Activated CD4-positive, alpha-beta memory T cell treated with anti-CD3 and anti-CD28 coated beads for 36 hours (primary cell): ENCODE data around the gene YJU2. TPM values are rescaled to one million over a fixed set of nuclear protein-coding genes. Genes with fewer than 3 reads are reported as not detected.
A peak's percentile ranks its signal among the peaks of the same experiment; 100 is the strongest.
"Not testable (repeated sequence)": the region's sequence is repeated elsewhere in the genome, so short reads cannot be mapped to it uniquely, and the experiment has no call there.

ENCODE experiments used
- CTCF ChIA-PET: fragments of 350-600 bp; sonication (Branson Sonifier 250); formaldehyde crosslinking; loops from one replicate; lab custom pipeline; 2021; ENCODE audit warnings: antibody characterized with exemption, inconsistent platforms; lab: Charles Lee
- POLR2A ChIA-PET: fragments of 350-600 bp; sonication (Branson Sonifier 250); formaldehyde crosslinking; loops from one replicate; lab custom pipeline; 2021; ENCODE audit warnings: antibody characterized with exemption; lab: Charles Lee
- DNase-seq: peaks from one replicate; pipeline ENCODE4 v3.0.0-alpha.2; 2020
- H3K27ac Mint-ChIP-seq: one replicate; pipeline ENCODE4 v1.8.0; 2021; ENCODE audit warnings: mixed read lengths
- H3K27me3 Mint-ChIP-seq: one replicate; pipeline ENCODE4 v1.8.0; 2021; ENCODE audit warnings: mixed read lengths
- H3K36me3 Mint-ChIP-seq: one replicate; pipeline ENCODE4 v1.8.0; 2021; ENCODE audit warnings: mixed read lengths
- H3K4me1 Mint-ChIP-seq: one replicate; pipeline ENCODE4 v1.8.0; 2021; ENCODE audit warnings: low read depth, mixed read lengths
- H3K4me3 Mint-ChIP-seq: one replicate; pipeline ENCODE4 v1.8.0; 2021; ENCODE audit warnings: mild to moderate bottlenecking, mixed read lengths
- H3K9me3 Mint-ChIP-seq: one replicate; pipeline ENCODE4 v1.8.0; 2021; ENCODE audit warnings: mixed read lengths
- intact Hi-C: fragments of 100-400 bp; cut with micrococcal nuclease; formaldehyde crosslinking; loops from one replicate; pipeline ENCODE4 v1.15.1; 2023
- total RNA-seq, 2 experiments: library from RNA; stranded (reverse); gene quantifications; one replicate each; pipeline ENCODE4 v1.2.3, GENCODE V29; 2021

The YJU2 gene
- total RNA-seq, 2 experiments from 2014 or later, result 24.0 to 25.5 TPM

DNA sequence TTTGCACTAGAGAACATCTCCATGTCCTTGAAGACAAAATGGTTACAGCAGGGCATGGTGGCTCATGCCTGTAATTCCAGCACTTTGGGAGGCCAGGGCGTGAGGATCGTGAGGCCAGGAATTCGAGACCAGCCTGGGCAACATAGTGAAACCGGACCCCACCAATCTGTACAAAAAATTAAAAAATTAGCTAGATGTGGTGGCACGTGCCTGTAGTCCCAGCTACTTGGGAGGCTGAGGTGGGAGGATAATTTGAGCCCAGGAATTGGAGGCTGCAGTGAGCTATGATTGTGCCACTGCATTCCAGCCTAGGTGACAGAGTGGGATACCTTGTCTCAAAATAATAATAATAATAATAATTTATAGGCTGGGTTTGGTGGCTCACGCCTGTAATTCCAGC lies 16.6 kb upstream of the YJU2 start:
- H3K36me3 Mint-ChIP-seq, intact Hi-C loops, H3K9me3 Mint-ChIP-seq, DNase-seq, H3K4me1 Mint-ChIP-seq, H3K27ac Mint-ChIP-seq, H3K4me3 Mint-ChIP-seq: not testable (repeated sequence)
- peaks cover 10% of the 10 kb centered on the region for H3K27me3 Mint-ChIP-seq
- ChIA-PET POLR2A (interaction anchor here (1.0 to 1.1 kb wide), 2 partner anchors 17 to 114 kb away, joined by 4 to 5 read pairs; partner anchors contain the start of genes MPND and YJU2), CTCF (interaction anchor here (1.3 kb wide), 1 partner anchor 22 kb away, joined by 4 read pairs; no protein-coding TSS in a partner anchor)

- ChIA-PET CTCF (interaction anchor here (1.0 kb wide), 1 partner anchor 91 kb away, joined by 3 read pairs; no protein-coding TSS in a partner anchor), POLR2A (interaction anchor here (0.6 kb wide), 1 partner anchor 122 kb away, joined by 4 read pairs; no protein-coding TSS in a partner anchor)
- DNase-seq, H3K4me3 Mint-ChIP-seq, intact Hi-C loops, H3K9me3 Mint-ChIP-seq, H3K27ac Mint-ChIP-seq, H3K4me1 Mint-ChIP-seq, H3K36me3 Mint-ChIP-seq: not testable (repeated sequence)
- peaks cover 10% of the 10 kb centered on the region for H3K27me3 Mint-ChIP-seq
These were observed 15.4 kb upstream of the YJU2 start for GRCh38 chr19:4231521-4231920.

DNA sequence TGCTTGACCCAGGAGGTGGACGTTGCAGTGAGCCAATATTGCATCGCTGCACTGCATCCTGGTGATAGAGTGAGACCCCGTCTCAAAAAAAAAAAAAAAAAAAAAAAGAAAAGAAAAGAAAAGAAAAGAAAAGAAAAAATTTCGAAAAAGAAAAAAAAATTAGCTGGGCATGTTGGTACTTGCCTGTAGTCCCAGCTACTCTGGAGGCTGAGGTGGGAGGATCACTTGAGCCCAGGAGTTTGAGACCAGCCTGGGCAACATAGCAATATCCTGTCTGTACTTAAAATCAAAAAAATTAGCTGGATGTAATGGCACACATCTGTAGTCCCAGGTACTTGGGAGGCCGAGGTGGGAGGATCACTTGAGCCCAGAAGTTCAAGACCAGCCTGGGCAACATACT lies 14.7 kb upstream of the YJU2 start:
- ChIA-PET POLR2A (interaction anchor here (0.6 kb wide), 1 partner anchor 123 kb away, joined by 4 read pairs; no protein-coding TSS in a partner anchor), CTCF (interaction anchor here (1.0 to 1.8 kb wide), 3 partner anchors 15 to 121 kb away, joined by 3 to 4 read pairs (median 3); partner anchors contain the start of gene YJU2)
- H3K36me3 Mint-ChIP-seq, intact Hi-C loops, DNase-seq, H3K4me1 Mint-ChIP-seq, H3K4me3 Mint-ChIP-seq, H3K9me3 Mint-ChIP-seq, H3K27ac Mint-ChIP-seq: not testable (repeated sequence)
- H3K27me3 Mint-ChIP-seq, result peaks cover 10% of the 10 kb centered on the region

DNA sequence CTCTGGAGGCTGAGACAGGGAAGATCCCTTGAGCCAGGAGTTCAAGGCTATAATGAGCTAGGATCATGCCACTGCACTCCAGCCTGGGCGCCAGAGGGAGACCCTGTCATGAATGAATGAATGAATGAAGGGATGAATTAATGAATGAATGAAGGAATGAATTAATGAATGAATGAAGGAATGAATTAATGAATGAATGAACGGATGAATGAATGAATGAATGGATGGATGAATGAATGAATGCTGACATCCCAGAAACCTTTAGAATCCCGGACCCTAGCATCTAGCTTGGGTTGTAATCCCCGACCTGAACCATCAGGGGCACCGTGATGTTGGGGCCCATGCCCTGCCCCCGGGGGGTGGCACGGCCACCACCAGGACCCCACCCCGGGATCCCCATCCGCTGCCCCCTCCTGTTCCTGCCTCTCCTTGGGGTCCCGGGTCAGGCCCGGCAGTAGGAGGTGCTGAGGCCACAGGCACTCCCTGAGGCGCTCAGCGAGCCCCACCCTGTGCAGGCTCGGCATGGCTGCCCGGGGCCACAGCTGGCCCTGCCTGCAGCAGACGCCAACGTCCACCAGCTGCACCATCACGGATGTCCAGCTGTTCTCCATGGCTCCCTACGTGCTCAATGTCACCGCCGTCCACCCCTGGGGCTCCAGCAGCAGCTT lies 14.1 kb upstream of the YJU2 start:
- CTCF ChIA-PET, result interaction anchor here (0.8 to 1.8 kb wide), 6 partner anchors 9 to 248 kb away, joined by 3 to 4 read pairs (median 4); partner anchors contain the start of genes EEF2 and YJU2
- intact Hi-C loops, result no loop called here
- POLR2A ChIA-PET, result no interaction called here
- no peak for DNase-seq
- Mint-ChIP-seq H3K9me3 (no peaks in the 10 kb centered on the region), H3K27me3 (peaks cover 10% of the 10 kb centered on the region), H3K27ac (no peak overlapping the region), H3K4me1 (no peaks in the 10 kb centered on the region), H3K36me3 (no peaks in the 10 kb centered on the region), H3K4me3 (no peak overlapping the region)

- Mint-ChIP-seq H3K9me3 (no peaks in the 10 kb centered on the region), H3K4me1 (no peaks in the 10 kb centered on the region), H3K36me3 (no peaks in the 10 kb centered on the region), H3K4me3 (no peak overlapping the region), H3K27ac (peak overlapping the region; percentile 45), H3K27me3 (peaks cover 10% of the 10 kb centered on the region)
- DNase-seq, result peak; percentile 84
- CTCF ChIA-PET, result interaction anchor here (0.7 to 1.8 kb wide), 8 partner anchors 8 to 248 kb away, joined by 3 to 5 read pairs (median 4); partner anchors contain the start of genes EEF2 and YJU2
- intact Hi-C loops, result no loop called here
- POLR2A ChIA-PET, result no interaction called here
These were observed 13.5 kb upstream of the YJU2 start for GRCh38 chr19:4233282-4233853.

DNA sequence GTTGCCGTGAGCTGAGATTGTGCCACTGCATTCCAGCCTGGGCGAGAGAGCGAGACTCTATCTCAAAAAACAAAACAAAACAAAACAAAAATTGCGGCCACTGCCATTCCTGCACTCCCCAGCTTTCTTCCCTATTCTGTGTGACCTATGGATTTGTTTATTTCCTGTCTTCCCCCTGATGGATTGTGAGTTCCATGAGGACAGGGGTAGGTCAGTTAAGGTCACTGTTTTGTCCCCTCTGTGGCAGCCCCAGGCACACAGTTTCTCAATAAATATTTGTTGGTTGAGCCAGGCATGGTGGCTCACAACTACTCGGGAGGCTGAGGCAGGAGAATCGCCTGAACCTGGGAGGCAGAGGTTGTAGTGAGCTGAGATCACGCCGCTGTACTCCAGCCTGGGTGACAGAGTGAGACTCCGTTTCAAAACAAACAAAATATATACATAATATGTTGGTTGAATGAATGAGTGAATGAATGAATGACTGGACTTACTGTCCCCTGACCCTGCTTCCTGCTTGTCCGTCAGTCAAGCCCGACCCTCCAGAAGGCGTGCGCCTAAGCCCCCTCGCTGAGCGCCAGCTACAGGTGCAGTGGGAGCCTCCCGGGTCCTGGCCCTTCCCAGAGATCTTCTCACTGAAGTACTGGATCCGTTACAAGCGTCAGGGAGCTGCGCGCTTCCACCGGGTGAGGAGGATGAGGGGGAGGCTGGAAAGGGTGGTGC lies 12.6 kb upstream of the YJU2 start:
- DNase-seq, result no peak
- intact Hi-C loops, result no loop called here
- H3K36me3 Mint-ChIP-seq, result no peaks in the 10 kb centered on the region
- H3K27ac Mint-ChIP-seq, result no peak overlapping the region
- CTCF ChIA-PET, result interaction anchor here (0.7 to 1.5 kb wide), 8 partner anchors 16 to 291 kb away, joined by 3 to 5 read pairs (median 3); no protein-coding TSS in a partner anchor
- H3K4me3 Mint-ChIP-seq, result no peak overlapping the region
- POLR2A ChIA-PET, result no interaction called here
- no peaks in the 10 kb centered on the region for H3K4me1 Mint-ChIP-seq
- H3K27me3 Mint-ChIP-seq, result peaks cover 10% of the 10 kb centered on the region
- H3K9me3 Mint-ChIP-seq, result no peaks in the 10 kb centered on the region

DNA sequence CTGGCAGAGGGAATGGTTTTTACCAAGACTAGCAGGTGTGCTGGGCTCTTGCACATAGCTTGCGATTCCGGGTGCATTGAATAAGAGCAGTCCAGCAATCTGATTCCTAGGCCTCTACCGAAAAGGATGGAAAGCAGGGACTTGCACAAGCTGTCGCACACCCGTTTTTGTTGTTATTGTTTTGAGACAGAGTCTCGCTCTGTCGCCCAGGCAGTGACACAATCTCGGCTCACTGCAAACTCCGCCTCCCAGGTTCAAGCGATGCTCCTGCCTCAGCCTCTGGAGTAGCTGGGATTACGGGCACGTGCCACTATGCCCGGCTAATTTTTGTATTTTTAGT lies 12.0 kb upstream of the YJU2 start:
- intact Hi-C loops, result no loop called here
- peaks cover 6% of the 10 kb centered on the region for H3K27me3 Mint-ChIP-seq
- CTCF ChIA-PET, result interaction anchor here (0.9 to 1.5 kb wide), 7 partner anchors 17 to 290 kb away, joined by 3 to 4 read pairs (median 3); no protein-coding TSS in a partner anchor
- H3K4me3 Mint-ChIP-seq, result no peak overlapping the region
- POLR2A ChIA-PET, result no interaction called here
- DNase-seq, result no peak
- H3K27ac Mint-ChIP-seq, result no peak overlapping the region
- no peaks in the 10 kb centered on the region for H3K4me1 Mint-ChIP-seq
- no peaks in the 10 kb centered on the region for H3K36me3 Mint-ChIP-seq
- no peaks in the 10 kb centered on the region for H3K9me3 Mint-ChIP-seq

DNA sequence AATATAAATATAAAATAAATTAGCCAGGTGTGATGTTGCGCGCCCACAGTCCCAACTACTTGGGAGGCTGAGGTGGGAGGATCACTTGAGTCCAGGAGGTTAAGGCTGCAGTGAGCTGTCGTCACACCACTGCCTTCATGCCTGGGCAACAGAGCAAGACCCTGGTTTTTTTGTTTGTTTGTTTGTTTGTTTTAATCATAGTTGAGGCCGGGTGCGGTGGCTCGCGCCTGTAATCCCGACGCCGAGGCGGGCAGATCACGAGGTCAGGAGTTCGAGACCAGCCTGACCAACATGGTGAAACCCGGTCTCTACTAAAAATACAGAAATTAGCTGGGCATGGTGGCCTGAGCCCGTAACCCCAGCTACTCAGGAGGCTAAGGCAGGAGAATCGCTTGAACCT lies 9.4 kb upstream of the YJU2 start:
- H3K9me3 Mint-ChIP-seq, POLR2A ChIA-PET, intact Hi-C loops, H3K27ac Mint-ChIP-seq, H3K36me3 Mint-ChIP-seq, DNase-seq, H3K27me3 Mint-ChIP-seq, H3K4me3 Mint-ChIP-seq, H3K4me1 Mint-ChIP-seq: not testable (repeated sequence)
- CTCF ChIA-PET, result interaction anchor here (0.8 to 1.0 kb wide), 2 partner anchors 30 kb away, joined by 3 to 4 read pairs; no protein-coding TSS in a partner anchor

GRCh38 chr19:4238831-4239230 lies 8.0 kb upstream of the YJU2 start:
- H3K4me3 Mint-ChIP-seq, result no peak overlapping the region
- intact Hi-C loops, result no loop called here
- CTCF ChIA-PET, result no interaction called here

DNA sequence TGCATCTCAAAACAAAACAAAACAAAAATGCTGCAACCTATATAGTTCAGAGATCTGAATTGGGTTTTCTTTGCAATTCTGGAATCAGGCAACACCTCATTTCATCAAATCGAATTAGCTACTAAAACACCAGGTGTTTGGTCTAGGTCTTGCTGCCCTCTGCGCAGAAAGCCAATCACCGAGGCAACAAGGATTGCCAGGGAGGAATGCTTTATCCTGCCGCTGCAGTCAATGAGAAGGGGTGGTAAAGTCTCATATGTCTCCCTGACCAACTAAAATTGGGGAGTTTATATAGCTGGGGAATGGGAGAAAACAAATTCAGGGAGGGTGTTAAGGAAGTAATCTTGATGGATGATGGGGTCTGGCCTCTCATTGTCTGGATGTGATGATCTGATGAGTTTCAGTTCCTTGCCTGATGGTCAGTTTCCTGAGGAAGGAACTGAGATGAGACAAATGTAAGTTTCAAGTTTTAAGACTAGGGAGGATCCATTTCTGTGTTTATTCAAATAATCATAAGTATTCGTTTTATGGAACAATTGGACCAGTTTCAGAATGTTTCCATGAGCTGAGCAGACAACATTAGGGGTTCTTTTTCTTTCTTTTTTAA lies 5.0 kb upstream of the YJU2 start:
- peaks cover 5% of the 10 kb centered on the region for H3K4me1 Mint-ChIP-seq
- H3K4me3 Mint-ChIP-seq, result no peak overlapping the region
- H3K27ac Mint-ChIP-seq, result no peak overlapping the region
- peaks cover 2% of the 10 kb centered on the region for H3K36me3 Mint-ChIP-seq
- no peaks in the 10 kb centered on the region for H3K27me3 Mint-ChIP-seq
- peaks cover 8% of the 10 kb centered on the region for H3K9me3 Mint-ChIP-seq
- DNase-seq, result no peak
- ChIA-PET POLR2A (interaction anchor here (0.6 kb wide), 1 partner anchor 20 kb away, joined by 3 read pairs; no protein-coding TSS in a partner anchor), CTCF (interaction anchor here (1.3 to 1.5 kb wide), 2 partner anchors 9 to 25 kb away, joined by 3 to 4 read pairs; no protein-coding TSS in a partner anchor)
- intact Hi-C loops, result no loop called here

More at GRCh38 chr19:4238831-4239230, 8.0 kb upstream of the YJU2 start:
- no peak overlapping the region for H3K27ac Mint-ChIP-seq
- peaks cover 8% of the 10 kb centered on the region for H3K9me3 Mint-ChIP-seq
- no peak for DNase-seq
- peaks cover 1% of the 10 kb centered on the region for H3K27me3 Mint-ChIP-seq
- peaks cover 2% of the 10 kb centered on the region for H3K36me3 Mint-ChIP-seq
- POLR2A ChIA-PET, result no interaction called here
- H3K4me1 Mint-ChIP-seq, result no peaks in the 10 kb centered on the region

DNA sequence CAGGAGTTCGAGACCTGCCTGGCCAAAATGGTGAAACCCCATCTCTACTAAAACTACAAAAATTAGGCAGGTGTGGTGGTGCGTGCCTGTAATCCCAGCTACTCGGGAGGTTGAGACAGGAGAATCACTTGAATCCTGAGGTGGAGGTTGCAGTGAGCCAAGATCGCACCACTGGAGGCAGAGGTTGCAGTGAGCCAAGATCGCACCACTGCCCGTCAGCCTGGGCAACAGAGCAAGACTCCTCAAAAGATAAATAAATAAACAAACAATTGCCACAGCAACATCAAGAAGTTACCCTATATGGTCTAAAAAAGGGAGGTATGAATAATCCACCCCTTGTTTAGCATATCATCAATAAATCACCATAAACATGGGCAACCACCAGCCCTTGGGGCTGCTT lies 942 bp upstream of the YJU2 start:
- H3K9me3 Mint-ChIP-seq, H3K27me3 Mint-ChIP-seq, DNase-seq, POLR2A ChIA-PET, H3K27ac Mint-ChIP-seq, CTCF ChIA-PET: not testable (repeated sequence)
- Mint-ChIP-seq H3K36me3 (peaks cover 23% of the 10 kb centered on the region), H3K4me3 (peak overlapping the region; percentile 83), H3K4me1 (peaks cover 19% of the 10 kb centered on the region)
- intact Hi-C loops, result loop anchor here (2.0 kb wide), 1 partner anchor 17 kb away; the partner anchor contains the start of gene EBI3
